ENCODE results near the gene ADPRS.

ADPRS gene

GRCh38 chr1:36133484-36133883, 44.8 kb downstream of the ADPRS start:
- DNase-seq (ENCODE audit: low read depth): no peak

DNA sequence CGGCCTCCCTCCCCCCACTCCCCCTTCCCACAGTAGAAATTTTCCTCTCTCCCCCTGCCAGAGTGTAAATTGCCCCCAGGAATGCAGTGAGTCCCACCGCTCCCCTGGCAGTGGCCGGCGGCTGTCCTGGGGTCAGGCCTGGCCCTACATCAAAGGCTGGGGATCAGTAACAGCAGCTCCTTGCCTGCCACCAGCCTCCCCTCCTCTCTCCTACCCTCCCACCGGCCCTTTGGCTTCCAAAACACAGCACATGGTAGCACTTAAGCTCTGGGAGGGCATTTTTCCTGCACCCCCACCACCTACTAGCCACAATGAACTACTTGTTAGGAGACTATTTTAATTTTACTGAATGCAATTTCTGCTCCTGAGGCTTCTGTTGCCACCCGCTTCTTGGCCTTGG, 45.3 kb downstream of the ADPRS start:
- no peak for DNase-seq (ENCODE audit: low read depth)

GRCh38 chr1:36134505-36135329, 46.0 kb downstream of the ADPRS start:
- DNase-seq (ENCODE audit: low read depth): no peak

DNA sequence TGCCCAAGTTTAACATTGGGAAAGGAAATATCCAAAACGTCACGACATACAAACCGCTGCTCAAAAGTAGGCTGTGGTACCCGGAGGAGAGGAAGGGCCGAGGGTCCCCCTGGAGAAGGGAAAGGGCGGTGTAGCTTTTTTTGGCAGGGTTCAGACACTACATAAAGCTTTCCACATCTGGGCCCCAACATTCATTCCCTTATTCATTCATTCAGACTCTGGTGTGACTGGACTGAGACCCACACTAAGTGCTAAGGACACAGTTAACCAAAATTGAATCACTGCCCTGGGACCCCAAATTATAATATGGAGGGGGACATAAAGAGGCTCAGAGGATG, 46.6 kb downstream of the ADPRS start:
- DNase-seq (ENCODE audit: low read depth): no peak

- no peak for DNase-seq (ENCODE audit: low read depth)
Measured at GRCh38 chr1:36135796-36136195, 47.1 kb downstream of the ADPRS start.

DNA sequence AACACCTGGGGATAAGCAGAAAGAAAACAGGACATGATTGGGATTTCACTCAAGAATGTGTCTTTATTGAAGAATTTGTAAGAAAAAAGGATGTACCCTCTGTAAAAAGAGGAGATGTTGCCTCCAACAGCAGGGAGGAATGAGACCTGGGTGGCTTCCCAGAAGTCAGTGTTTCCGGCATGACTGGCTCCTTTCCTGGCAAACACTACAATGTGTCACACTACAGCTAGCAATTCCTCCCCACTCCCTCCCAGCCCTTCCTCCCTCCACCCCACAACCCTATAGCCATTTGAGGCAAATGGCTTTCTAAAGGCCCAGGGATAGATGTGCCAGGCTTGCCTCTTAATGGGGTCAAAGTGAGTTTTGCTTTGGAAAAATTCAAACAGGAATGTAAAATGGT, 47.8 kb downstream of the ADPRS start:
- DNase-seq (ENCODE audit: low read depth): no peak

GRCh38 chr1:36137226-36137625, 48.5 kb downstream of the ADPRS start:
- no peak for DNase-seq (ENCODE audit: low read depth)

DNA sequence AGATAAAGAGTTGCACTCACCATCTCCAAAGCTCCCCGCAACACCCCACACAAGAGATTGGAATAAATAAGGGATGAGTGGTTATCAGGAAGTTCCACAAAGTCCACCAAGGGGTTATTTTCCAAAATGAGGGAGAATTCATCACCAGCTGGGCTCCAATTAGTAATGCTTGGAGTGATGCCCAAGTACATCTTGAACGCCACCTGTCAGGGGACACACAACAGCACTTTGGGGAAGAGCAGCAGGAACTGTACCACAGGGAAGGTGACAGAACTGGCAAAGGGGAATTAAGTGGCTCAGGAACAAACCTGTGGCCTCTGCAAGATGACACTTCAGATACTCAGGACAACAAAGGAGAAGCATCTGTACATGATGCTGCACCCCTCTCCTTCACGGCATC, 49.1 kb downstream of the ADPRS start:
- DNase-seq (ENCODE audit: low read depth): no peak

- no peak for DNase-seq (ENCODE audit: low read depth)
Measured at GRCh38 chr1:36139521-36139920, 50.8 kb downstream of the ADPRS start.

DNA sequence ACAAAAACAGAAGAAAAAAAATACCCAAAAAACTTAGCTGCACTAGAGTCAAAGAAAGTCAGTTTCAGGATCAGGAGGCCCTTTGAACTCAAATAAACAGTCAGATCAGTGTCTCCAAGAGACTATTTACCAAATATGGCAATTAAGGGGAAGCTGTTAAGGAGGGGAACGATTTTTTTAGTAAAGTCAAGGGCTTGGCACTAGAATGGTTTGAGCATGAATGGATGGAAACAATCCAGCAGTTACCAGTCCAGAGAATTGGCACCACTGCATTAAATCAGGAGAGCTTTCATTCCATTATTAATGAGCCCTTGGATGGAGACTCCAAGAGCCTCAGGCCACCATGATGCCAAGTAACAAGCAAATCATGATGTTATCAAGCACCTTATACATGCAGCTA, 53.4 kb downstream of the ADPRS start:
- DNase-seq (ENCODE audit: low read depth): no peak

DNA sequence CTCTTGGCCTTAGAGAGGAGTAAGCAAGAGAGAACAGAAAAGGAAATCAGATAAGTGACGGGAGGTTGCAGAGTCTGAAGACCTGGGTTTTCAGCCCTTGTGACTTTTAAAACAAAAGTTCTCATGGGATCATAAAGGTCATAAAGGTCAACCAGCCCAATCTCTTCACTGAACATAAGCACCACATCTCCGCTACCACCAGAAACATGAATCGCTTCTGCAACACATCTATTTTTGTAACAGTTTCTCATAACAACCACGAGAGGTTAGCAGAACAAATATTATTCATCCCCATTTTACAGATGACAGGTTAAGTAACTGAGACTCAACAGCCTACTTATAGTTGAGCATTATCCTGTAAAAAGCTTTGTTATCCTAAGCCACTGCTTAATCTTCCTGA, 54.7 kb downstream of the ADPRS start:
- no peak for DNase-seq (ENCODE audit: low read depth)

Measured in stimulated activated CD8-positive, alpha-beta memory T cell treated with anti-CD3 and anti-CD28 coated beads, Interleukin-7, amount 100 ng/mL, for 24 hours (primary cell).